Activated gamma-delta T cell treated with anti-CD3 and anti-CD28 coated beads, Interleukin-2, amount 50 U/mL, for 16 hours (primary cell): ENCODE data around the gene GRIN1.

ENCODE experiments used
- DNase-seq: peaks from one replicate; pipeline ENCODE4 v3.0.0-alpha.2; 2020; ENCODE audit warnings: low read depth

GRIN1 gene

DNA sequence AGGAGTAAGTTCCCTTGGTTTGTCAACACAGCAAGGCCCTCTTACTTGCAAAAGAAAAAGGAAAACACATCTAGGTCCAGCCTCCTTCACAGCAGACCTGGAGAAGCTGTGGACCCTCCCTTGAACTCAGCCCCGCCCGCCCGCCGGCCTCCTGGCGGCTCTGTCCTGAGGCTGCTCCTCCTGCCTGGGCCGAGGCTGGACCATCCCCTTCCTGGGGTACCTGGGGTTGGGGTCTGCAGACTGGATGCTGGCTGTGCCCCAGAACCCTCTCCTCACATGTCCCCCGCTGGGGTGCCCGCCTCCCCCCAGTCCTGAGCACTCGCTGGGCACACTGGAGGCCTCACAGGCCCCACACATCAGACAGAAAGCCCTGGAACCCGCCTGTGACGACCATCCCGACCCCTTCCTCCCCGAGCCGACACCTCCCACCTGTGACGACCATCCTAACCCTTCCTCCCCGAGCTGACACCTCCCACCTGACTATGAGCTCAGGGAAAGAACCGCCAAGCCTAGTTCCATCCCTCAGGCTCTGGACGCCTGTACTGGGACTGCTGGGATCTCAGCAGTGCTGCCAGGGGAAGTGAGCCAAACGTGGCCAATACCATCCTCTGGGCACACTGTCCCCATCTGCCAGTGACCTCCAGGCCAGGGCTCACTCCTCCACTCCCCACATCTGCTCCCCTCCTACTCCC lies 40.1 kb downstream of the GRIN1 start:
- DNase-seq = no peak

DNA sequence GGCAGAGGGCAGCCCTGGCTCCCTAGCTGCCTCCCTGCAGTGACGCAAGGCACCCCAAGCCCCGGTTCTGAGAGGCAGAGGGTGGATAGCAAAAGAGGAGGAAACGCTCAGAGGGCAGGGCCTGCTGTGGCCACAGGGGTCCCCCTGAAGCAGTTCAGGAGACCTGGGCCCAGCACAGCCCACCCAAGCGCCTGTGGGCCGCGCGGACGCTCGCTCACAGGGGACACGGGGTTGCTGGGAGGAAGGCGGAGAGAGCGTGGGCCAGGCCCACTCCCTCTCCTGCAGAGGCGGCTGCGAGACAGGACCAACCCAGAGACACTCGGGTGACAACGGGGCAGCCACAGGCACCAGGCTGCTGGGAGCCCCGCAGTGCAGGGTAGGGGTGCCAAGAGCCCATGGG lies 40.8 kb downstream of the GRIN1 start:
- DNase-seq = no peak

DNA sequence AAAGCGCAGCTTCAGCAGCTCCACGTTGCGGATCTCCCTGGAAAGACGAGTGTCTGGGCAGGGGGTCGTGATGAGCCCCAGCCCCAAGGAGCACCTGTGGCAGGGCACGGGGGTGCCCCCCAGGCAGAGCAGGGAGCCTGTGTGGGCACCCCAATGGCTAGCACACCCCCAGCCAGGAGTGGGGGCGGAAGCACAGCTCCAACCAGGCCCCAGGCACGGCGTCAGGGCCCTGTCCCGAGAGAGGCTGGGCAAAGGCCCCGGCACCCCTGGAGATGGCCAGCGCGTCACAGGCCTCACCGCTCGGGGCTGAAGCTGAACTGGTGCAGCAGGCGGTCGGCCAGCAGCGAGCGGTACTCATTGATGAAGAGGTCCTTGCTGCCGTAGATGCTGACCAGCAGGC lies 41.5 kb downstream of the GRIN1 start:
- DNase-seq = no peak

DNA sequence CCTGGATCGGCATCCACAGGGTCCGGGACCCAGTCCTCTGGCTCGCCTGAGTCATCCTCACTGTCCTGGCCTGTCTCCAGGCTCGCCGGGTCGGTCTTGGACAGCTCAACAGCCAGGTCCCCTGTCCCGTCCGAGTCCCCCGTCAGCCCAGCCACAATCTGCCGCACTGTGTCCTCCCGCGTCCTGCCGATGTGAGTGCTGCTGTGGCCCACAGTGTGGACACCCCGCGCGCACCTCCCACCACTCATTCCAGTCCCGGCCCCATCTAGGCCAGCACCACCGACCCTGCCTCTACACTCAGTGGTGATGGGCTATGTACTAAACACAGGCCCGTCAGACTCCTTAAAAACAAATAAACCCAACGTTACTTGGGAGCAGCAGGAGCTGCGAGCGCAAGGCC lies 42.7 kb downstream of the GRIN1 start:
- no peak for DNase-seq

DNA sequence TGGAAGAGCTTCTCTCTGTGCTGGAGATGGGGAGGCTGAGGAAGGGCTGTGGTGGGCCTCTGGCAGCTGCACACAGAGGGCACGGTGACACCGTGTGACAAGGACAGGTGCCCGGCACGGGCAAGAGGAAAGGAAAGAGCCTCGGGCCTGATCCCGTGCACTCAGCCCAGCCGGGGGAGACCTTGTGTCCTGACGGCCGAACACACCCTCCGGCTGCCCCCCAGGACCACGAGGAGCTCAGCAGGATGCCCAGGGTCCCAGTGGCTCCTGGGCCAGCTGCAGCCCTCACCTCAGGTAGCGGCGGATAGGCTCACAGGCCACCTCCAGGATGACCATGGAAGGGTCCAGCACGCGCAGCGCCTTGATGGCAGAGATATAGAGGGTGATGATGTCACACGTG lies 43.9 kb downstream of the GRIN1 start:
- no peak for DNase-seq

DNA sequence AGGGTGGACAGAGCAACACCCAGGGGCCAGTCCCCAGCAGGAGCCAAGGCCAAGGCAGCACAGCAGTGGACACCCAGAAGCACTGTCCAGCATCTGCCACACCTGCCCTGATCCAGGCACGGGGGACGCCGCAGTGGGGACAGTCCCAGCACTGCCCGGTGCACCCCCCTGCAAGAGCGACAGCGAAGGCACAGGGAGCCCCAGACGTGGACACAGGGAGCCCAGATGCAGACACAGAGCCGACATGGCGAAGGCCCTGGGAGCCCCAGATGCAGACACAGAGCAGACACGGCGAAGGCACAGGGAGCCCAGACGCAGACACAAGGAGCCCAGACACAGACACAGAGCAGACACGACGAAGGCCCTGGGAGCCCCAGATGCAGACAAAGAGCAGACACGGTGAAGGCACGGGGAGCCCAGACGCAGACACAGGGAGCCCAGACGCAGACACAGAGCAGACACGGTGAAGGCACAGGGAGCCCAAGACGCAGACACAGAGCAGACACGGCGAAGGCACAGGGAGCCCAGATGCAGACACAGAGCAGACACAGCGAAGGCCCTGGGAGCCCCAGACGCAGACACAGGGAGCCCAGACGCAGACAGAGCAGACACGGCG lies 45.1 kb downstream of the GRIN1 start:
- no peak for DNase-seq

DNA sequence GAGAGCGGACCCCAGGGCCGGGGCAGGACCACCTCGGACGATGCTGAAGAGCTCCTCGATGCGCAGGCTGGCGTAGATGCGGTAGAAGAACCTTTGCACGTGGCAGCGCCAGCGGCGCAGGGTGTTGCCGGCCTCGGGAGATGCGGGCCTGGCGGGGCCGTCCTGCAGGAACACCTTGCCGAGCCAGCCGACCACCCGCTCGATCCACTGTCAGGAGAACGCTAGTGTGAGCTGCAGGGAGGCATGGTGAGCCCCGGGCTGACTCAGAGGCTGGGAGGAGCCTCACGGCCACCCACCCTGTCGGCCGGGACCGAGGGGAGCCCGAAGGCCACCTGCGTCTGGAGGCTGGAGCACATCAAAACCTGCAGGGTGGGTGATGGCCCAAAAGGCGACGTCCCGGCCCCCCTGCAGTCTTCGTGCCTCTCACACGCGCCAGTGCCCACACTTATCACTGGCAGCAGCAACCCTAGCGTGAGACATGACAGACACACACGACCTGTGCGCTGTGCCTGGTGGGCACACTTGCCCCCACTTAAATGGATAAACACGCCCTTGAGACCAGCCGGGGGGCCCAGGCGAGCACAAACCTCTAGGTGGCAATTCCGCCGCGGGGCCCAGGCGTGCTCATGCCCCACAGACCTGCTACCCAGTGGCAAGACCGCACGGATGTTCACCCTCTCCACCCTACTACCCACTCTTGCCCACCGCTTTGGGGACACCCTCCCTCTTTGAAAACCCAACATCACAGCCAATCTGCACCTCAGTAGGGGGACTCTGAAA lies 46.1 kb downstream of the GRIN1 start:
- no peak for DNase-seq

DNA sequence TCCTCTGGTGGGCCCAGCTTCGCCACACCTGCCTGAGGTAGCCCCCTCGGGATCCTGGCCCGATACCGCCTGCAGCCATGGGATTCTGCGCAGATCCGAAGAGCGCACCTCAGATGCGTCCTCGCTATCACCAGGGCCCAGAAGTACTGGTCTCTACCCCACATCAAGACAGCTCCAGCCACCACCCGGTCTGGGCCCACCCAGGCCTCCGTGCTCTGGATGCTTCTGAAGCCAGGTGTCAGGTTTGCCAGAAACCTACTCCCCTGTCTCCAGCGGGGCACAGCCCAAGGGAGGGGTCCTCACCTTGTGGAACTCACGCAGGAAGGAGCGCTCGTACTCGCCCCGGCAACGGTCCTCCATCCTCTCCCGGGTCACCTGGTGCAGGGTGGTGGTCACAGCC lies 47.0 kb downstream of the GRIN1 start:
- no peak for DNase-seq

DNA sequence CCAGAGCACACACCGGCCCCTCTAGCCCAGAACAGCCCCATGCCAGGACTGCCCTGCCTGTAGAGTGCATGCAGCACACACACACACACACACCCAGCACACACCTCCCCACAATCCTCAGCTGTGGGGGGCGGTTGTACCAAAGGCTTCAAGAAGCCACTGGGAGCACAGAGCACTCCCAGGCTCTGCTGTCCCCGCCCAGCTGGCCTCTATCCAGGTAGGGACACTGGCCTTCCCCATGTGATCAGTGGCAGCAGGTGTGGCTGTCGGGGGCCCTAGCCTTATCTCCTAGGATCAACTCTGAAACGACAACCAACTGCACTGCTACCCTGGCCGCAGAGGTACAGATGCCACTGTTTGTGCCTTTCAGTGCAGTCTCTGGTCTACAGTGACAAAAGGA lies 47.4 kb downstream of the GRIN1 start:
- DNase-seq = no peak

DNA sequence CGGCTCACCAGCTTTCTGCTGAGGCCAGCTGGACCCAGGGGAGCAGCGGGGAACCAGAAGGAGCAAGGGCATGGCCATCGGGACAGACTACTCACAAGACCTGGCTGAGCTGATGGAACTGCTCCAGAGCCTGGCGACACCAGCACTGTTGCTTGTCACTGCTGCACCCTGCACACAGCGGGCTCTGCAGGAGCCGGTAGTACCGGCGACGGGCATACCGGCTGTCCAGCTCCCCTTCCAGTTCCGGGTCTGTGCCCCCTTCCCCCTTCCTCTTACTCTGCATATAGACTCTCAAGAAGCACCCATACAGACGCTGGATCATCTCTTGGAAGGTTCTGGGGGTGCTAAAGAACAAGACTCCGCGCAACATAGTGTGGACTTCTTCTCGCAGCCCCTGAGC lies 48.4 kb downstream of the GRIN1 start:
- no peak for DNase-seq

DNA sequence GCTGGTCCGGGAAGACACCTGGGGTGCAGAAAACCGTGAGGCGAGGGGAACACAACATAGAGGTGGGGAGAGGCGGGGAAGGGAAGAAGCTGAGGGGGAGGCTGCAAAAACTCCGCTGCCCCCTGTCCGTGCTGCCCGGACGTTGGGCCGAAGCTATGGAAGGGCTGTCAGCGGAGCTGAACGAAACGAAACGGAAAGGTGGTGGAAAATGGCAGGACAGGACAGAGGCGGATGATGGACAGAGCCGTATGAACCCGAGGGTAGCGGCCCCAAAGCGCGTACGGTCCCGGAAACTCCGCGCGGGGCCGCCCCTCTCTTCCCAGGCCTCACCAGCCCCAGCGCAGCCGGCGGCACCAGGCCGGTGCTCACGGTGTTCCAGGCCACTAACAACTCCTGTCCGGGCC lies 49.1 kb downstream of the GRIN1 start:
- DNase-seq = no peak

DNA sequence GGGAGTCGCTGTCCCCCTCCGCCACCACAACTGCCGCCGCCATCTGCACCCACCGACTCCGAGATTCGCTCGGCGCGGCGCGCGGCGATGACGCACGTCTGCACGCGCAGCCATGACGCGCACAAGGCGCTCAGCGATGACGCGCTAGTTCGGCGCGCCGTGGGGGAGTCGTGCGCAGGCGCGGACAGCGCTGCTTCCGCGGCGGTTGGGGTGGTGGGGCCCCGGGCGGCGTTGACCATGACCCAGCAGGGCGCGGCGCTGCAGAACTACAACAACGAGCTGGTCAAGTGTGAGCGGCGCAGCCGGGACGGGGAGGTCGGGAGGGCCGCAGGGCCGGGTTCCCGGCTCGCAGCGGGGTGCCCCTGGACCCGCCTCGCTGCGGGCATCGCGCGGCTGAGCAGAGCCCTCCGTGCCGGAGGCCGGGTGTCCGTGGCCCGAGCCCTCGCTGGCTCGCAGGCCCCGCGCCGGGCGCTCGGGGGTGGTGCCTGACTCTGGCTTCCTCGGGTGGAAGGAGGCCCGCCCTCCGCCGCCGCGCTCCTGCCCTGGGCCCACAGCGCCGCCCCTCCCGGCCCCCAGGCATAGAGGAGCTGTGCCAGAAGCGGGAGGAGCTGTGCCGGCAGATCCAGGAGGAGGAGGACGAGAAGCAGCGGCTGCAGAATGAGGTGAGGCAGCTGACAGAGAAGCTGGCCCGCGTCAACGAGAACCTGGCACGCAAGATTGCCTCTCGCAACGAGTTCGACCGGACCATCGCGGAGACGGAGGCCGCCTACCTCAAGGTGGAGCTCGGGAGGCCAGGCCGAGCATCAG lies 49.7 kb downstream of the GRIN1 start, which contains the start of the genes ANAPC2 and SSNA1:
Gene ANAPC2 (minus strand): TSS at position 71 of the 807 bp plus-strand sequence. CDS start 28 bp downstream, at position 43.
Gene SSNA1 (plus strand): TSS at position 187 of the 807 bp plus-strand sequence. CDS start 51 bp downstream, at position 238.
- peak; percentile 87 for DNase-seq

DNA sequence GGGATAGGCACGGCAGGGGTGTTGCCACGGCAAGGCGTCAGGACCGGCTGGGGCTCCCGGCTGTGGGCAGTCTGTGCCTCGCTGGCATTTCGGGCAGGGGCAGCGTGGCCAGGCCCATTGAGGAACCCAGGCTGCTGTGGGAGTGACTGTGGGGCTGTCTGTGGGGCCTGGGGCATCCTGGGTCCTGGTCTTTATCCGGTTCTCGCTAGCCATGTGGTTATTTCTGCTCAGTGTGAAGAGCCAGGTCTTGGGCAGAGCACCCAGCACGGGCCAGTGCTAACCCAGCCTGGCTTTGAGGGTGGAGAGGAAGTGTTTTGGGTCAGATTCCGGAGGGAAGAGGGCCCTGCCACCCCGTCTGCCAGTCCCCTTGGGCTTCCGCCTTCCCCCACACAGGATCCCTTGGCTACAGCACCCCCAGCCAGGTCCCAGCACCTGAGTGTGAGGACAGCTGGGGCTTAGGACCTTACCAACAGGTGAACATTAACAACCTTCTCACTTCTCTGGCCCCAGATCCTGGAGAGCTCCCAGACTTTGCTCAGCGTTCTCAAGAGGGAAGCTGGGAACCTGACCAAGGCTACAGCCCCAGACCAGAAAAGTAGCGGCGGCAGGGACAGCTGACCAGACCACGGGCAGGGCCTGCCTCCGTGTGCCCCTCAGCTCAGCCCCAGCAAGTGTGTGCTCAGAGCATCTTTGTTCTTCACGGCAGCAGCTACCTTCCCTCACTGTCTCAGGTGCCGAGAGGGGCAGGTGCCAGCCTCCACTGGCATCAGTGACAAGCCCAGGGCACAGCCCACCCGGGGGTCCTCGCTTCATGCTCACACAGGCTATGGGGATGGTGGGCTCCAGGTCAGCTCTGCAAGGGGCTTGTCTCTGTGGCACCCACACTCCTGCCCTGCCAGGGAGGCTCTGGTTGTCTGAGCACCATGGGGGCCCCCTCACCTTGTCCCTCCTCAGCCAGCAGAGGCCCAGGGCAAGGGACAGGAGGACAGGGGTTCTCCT lies 50.6 kb downstream of the GRIN1 start:
- DNase-seq = no peak

DNA sequence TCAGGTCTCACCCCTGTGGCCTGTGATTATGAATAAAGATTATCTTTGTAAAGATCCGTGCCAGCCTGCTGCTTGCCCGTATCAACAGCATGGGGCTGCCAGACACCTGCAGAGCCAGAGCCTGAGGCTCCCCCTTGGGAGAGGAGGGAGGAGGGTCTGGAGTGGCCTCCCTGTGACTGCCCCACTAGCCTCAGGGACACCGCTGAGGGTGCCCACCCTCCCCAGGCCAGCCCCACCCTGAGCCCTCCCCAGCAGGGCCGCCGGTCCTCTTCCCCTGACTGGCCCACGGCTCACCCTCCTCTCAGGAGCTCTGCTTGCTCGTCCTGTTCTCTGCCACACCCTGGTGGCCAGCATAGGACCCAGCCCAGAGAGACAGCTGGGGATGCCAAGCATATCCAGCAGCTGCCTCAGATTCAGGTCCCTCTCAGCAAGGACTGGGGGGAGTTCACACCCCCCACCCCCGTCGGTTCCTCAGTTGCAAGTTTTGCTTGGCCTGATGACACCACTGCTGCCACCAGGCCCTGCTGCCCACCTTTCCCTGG lies 51.4 kb downstream of the GRIN1 start:
- DNase-seq = no peak

DNA sequence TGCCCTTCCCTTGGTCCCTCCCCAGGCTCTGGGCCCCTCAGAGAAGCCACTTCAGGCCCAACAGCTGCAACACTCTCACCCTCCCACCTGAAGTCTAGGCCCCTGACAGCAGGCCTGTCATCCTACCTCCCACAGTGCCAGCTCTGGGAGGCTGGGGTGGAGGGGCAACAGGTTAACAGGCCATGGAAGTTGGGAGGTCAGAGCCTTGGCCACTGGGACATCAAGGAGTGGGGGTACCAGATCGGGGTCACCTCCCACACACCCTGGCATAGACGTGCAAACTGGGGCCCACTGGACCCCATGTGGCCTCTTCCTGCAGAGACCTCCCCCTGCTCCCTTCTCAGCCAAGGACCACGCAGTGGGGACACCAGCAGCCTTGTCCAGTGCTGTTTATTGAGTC lies 52.3 kb downstream of the GRIN1 start:
- DNase-seq = no peak

DNA sequence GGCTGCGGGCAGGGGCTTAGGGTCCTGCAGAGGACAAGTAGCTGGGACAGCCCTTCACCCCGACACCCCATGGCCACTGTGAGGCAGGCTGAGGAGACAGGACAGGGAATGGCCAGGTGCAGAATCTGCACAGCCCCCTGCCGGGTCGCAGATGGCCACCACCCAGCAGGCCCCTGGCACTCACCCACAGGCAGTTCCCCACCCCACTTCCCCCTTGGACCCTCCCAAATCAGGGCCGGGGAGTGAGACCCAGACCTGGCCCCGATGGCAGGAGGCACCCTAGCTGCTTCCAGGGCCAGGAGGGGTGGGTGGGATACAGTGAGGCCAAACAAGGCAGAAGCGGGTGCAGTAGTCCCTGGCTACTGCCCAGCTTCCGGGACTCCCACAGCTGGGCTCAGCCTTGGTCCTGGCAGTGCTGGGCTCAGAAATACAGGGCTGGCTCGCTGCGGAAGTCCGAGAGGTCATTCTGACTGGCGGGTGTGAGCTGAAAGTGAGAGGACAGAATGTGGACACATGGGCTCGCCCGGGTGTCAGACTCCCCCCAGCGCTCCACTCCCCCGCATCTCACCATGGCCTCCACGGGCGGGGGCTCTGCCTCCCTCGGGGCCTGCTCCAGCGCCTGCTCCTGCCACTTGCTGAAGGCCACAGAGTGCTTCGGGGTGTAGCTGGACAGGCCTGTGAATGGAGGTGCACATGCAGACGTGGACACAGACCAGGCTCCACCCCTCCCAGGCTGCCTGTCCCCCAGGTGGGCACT lies 52.9 kb downstream of the GRIN1 start:
- DNase-seq = no peak

DNA sequence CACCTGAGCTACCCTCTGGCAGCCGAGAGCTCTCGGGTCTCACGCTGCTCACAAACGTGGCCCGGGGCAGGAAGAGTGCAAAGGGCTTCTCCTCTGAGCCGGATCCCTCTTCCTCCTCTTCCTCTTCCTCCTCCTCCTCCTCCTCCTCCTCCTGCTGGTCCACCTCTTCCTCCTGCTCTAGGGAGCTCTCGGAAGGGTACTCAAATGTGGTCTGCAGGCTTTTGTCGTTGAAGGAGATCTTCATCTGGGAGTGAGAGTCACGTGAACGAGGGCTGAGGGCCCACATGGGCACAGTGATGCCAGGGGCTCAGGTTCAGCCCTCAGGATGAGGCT lies 53.5 kb downstream of the GRIN1 start:
- DNase-seq = no peak

DNA sequence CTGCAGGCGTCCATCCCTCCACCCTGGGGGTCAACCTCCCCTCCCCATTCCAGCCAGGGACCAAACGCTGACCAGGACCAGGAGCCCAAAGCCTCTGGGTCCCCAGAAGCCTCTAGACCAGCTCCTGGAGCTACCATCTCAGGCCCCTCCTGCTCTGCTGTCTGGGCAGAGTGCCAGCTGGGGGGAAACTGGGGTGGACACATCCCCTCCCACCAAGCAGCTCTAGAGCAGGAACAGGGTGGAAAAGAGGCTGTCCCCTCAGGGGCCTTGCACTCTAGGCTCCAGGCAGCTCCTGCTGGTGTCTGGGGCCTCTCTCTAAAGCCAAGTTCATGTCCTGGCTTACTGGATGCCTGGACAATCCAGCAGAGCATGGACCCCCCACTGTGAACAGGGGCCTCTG lies 53.9 kb downstream of the GRIN1 start:
- DNase-seq = no peak

DNA sequence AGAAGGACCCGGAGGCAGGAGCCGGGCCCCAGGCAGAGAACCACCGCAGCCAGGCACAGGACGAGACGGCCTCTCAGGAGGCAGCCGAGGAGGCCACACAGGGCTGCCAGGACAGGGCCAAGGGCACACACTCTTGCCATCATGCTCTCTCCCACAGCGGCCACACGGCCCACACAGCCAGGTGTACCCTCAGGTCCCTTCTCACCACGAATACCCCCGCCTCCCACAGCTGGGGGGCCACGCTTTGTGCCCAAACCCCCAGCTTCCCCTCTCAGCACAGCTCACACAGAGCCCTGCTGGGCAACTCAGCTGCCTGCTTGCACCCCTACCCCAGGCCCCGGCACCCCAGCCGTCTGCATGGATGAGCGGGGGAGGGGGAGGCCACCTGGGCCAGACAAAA lies 54.8 kb downstream of the GRIN1 start:
- DNase-seq = no peak

DNA sequence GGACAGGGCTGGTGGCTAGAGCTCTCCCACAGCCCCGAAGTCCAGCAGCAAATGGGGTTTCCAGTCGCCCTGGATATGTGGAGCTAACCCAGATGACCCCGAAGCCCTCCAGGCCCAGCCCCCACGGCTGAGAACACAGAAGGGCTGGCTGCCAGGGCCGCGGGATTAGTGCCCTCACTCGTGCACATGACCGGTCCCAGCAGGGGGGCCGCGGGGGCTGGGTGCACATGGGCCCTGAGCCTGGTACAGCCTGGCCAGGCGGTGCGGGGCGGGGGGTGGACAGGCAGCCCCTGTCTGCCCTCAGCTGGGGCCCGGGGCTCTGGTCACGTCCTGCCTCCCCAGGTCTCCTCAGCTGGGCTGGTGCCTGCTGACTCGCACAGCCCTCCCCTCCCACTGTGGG lies 55.4 kb downstream of the GRIN1 start:
- no peak for DNase-seq
